GM23338 (cell line): Measurements from ENCODE around the gene TRAK1. TPM values are rescaled to one million over a fixed set of nuclear protein-coding genes. Genes with fewer than 3 reads are reported as not detected.

Source experiments
- ATAC-seq: fragments of 200-7000 bp; cut with Tn5 transposase; 3 replicates; pipeline ENCODE4 v1.9.1; 2020
- DNase-seq: peaks from one replicate; pipeline ENCODE4 v3.0.0-alpha.2; 2015; ENCODE audit warnings: low spot score
- H2AFZ ChIP-seq: fragments of 200-600 bp; sonication (generic); 2 replicates; pipeline ENCODE4 v1.8.0; 2016; ENCODE audit warnings: antibody characterized with exemption, mild to moderate bottlenecking, moderate library complexity
- H3F3A ChIP-seq: fragments of 200-600 bp; sonication (generic); replicated peaks from 2 replicates; pipeline ENCODE4 v1.8.0; 2017; ENCODE audit warnings: antibody characterized with exemption, mixed run types, low read depth
- H3K27ac ChIP-seq: fragments of 200-600 bp; sonication (generic); 2 replicates; pipeline ENCODE4 v1.6.1; 2016; ENCODE audit warnings: low read depth
- H3K27me3 ChIP-seq: fragments of 200-600 bp; sonication (generic); 2 replicates; pipeline ENCODE4 v1.8.0; 2016; ENCODE audit warnings: mild to moderate bottlenecking, mixed run types, moderate library complexity; ENCODE audit not compliant: insufficient read depth
- H3K36me3 ChIP-seq: fragments of 200-600 bp; sonication (generic); 2 replicates; pipeline ENCODE4 v1.8.0; 2016; ENCODE audit warnings: mild to moderate bottlenecking; ENCODE audit not compliant: insufficient read depth
- H3K4me1 ChIP-seq: fragments of 200-600 bp; sonication (generic); 2 replicates; pipeline ENCODE4 v1.8.0; 2016; ENCODE audit warnings: mild to moderate bottlenecking, moderate library complexity; ENCODE audit not compliant: insufficient read depth
- H3K4me2 ChIP-seq: fragments of 200-600 bp; sonication (generic); 2 replicates; pipeline ENCODE4 v1.7.1; 2017; ENCODE audit warnings: mixed run types
- H3K4me3 ChIP-seq: fragments of 200-600 bp; sonication (generic); 2 replicates; pipeline ENCODE4 v1.6.1; 2016; ENCODE audit warnings: mixed run types
- H3K79me2 ChIP-seq: fragments of 200-600 bp; sonication (generic); replicated peaks from 2 replicates; pipeline ENCODE4 v1.8.0; 2017; ENCODE audit warnings: mild to moderate bottlenecking; ENCODE audit not compliant: insufficient read depth
- H3K9me2 ChIP-seq: fragments of 200-600 bp; sonication (generic); 2 replicates; pipeline ENCODE4 v1.8.0; 2017; ENCODE audit not compliant: insufficient read depth
- H4K20me1 ChIP-seq: fragments of 200-600 bp; sonication (generic); replicated peaks from 2 replicates; pipeline ENCODE4 v1.8.0; 2017; ENCODE audit warnings: mild to moderate bottlenecking; ENCODE audit not compliant: insufficient read depth
- H3K27ac Mint-ChIP-seq: 2 replicates; pipeline ENCODE4 v1.8.0; 2020; ENCODE audit warnings: inconsistent platforms, mild to moderate bottlenecking, moderate library complexity, mixed read lengths
- H3K27me3 Mint-ChIP-seq: 3 replicates; pipeline ENCODE4 v1.8.0; 2022; ENCODE audit warnings: low read depth, mild to moderate bottlenecking, moderate library complexity, mixed read lengths, inconsistent platforms; ENCODE audit not compliant: insufficient read depth, poor library complexity
- H3K36me3 Mint-ChIP-seq: 3 replicates; pipeline ENCODE4 v1.8.0; 2021; ENCODE audit warnings: low read depth, mild to moderate bottlenecking, inconsistent platforms, moderate library complexity, mixed read lengths
- H3K4me1 Mint-ChIP-seq: 3 replicates; pipeline ENCODE4 v1.8.0; 2020; ENCODE audit warnings: mild to moderate bottlenecking, inconsistent platforms, mixed read lengths
- H3K4me3 Mint-ChIP-seq: 3 replicates; pipeline ENCODE4 v1.8.0; 2021; ENCODE audit warnings: moderate library complexity, mild to moderate bottlenecking, inconsistent platforms, mixed read lengths
- H3K9me3 Mint-ChIP-seq: 3 replicates; pipeline ENCODE4 v1.8.0; 2020; ENCODE audit warnings: moderate library complexity, mild to moderate bottlenecking, inconsistent platforms, mixed read lengths
- CREB1 ChIP-seq: fragments of 250-450 bp; sonication (Bioruptor Pico); IDR thresholded peaks from 2 replicates; pipeline ENCODE4 v1.5.0; 2020; ENCODE audit warnings: low read depth, mild to moderate bottlenecking, moderate library complexity
- ETS1 ChIP-seq: IDR thresholded peaks from 2 replicates; pipeline ENCODE4 v1.6.1; 2016; ENCODE audit warnings: antibody characterized with exemption
- EZH2 ChIP-seq: fragments of 200-600 bp; sonication (generic); IDR thresholded peaks from one replicate; pipeline ENCODE4 v1.8.0; 2017; ENCODE audit warnings: antibody characterized with exemption, mild to moderate bottlenecking, low read depth; ENCODE audit not compliant: unreplicated experiment
- EZH2phosphoT487 ChIP-seq: fragments of 200-600 bp; sonication (generic); IDR thresholded peaks from one replicate; pipeline ENCODE4 v1.8.1; 2018; ENCODE audit warnings: antibody characterized with exemption; ENCODE audit not compliant: unreplicated experiment
- JUNB ChIP-seq: IDR thresholded peaks from one replicate; pipeline ENCODE4 v1.6.1; 2016; ENCODE audit warnings: antibody characterized with exemption; ENCODE audit not compliant: unreplicated experiment
- NANOG ChIP-seq: IDR thresholded peaks from 2 replicates; pipeline ENCODE4 v1.6.1; 2016; ENCODE audit warnings: antibody characterized with exemption, borderline replicate concordance
- POLR2AphosphoS5 ChIP-seq: IDR thresholded peaks from 2 replicates; pipeline ENCODE4 v1.6.1; 2016; ENCODE audit warnings: antibody characterized with exemption, low read depth
- STAT1 ChIP-seq: IDR thresholded peaks from one replicate; pipeline ENCODE4 v1.6.1; 2016; ENCODE audit warnings: antibody characterized with exemption; ENCODE audit not compliant: unreplicated experiment
- ZNF114 ChIP-seq: fragments of 250-450 bp; sonication (Bioruptor Pico); IDR thresholded peaks from 2 replicates; pipeline ENCODE4 v1.5.0; 2020; ENCODE audit warnings: mild to moderate bottlenecking, moderate library complexity
- ZNF331 ChIP-seq: fragments of 250-450 bp; sonication (Bioruptor Pico); IDR thresholded peaks from 2 replicates; pipeline ENCODE4 v1.5.0; 2020; ENCODE audit warnings: low read depth, mild to moderate bottlenecking, moderate library complexity
- ZNF462 ChIP-seq: fragments of 250-450 bp; sonication (Bioruptor Pico); IDR thresholded peaks from 2 replicates; pipeline ENCODE4 v1.5.0; 2020; ENCODE audit warnings: mild to moderate bottlenecking, moderate library complexity
- polyA plus RNA-seq: library from polyadenylated mRNA; unstranded; fragments of >200 nt; fragmentation: Nextera tagmentation; extraction: Ambion mirVana; gene quantifications from 2 replicates; pipeline ENCODE4 v1.2.1, GENCODE V29; 2016
- total RNA-seq: library from RNA; depleted of rRNA; stranded (reverse); fragments of >200 nt; shearing (Covaris generic); gene quantifications from 2 replicates; pipeline ENCODE4 v1.2.3, GENCODE V29; 2014
- TF ChIP-seq, protein P1 (sequence below), 2 experiments: fragments of 200-600 bp in 1 of 2; sonication (generic) in 1 of 2; conservative IDR thresholded peaks; 2 replicates each; pipeline versions ENCODE4 v1.5.1 to v1.6.1; 2016 to 2017; ENCODE audit warnings: antibody characterized with exemption in 2 of 2, low read depth in 2 of 2, mild to moderate bottlenecking in 2 of 2, moderate library complexity in 1 of 2
- TF ChIP-seq, protein P2 (sequence below): IDR thresholded peaks from one replicate; pipeline ENCODE4 v1.6.1; 2018; ENCODE audit warnings: antibody characterized with exemption; ENCODE audit not compliant: unreplicated experiment

The TRAK1 gene
- total and polyA plus RNA-seq, 2 experiments from 2014 or later: 13.4 to 47.4 TPM

- TF ChIP-seq ZNF462 (CRISPR knock-in tag): no peak
- TF ChIP-seq ZNF331 (CRISPR knock-in tag): no peak
These were observed 119.6 kb downstream of the TRAK1 start (continued) for GRCh38 chr3:42210726-42211125.

GRCh38 chr3:42213417-42213816, 122.3 kb downstream of the TRAK1 start:
- Mint-ChIP-seq H3K27me3 (peaks cover 8% of the 10 kb centered on the region), H3K4me1 (peaks cover 19% of the 10 kb centered on the region), H3K27ac (no peak overlapping the region), H3K4me3 (no peak overlapping the region), H3K36me3 (peaks cover 22% of the 10 kb centered on the region), H3K9me3 (no peaks in the 10 kb centered on the region)
- no peaks in the 10 kb centered on the region for H3K36me3 ChIP-seq
- no peaks in the 10 kb centered on the region for H3F3A ChIP-seq
- peaks cover 4% of the 10 kb centered on the region; the same call in 1 of the 2 replicates for H3K9me2 ChIP-seq
- no peaks in the 10 kb centered on the region for H3K4me1 ChIP-seq
- no peak for DNase-seq
- H3K79me2 ChIP-seq: no peaks in the 10 kb centered on the region
- no peak overlapping the region for H3K4me2 ChIP-seq
- no peaks in the 10 kb centered on the region for H3K27me3 ChIP-seq
- no peak overlapping the region for H3K27ac ChIP-seq
- no peak overlapping the region for H3K4me3 ChIP-seq
- peak; percentile 21; the same call in 2 of the 3 replicates for ATAC-seq
- no peak overlapping the region for H2AFZ ChIP-seq
- H4K20me1 ChIP-seq: 0 out of 2 replicates have a peak, but pooled peaks cover 2% of the 10 kb centered on the region
- no peak for TF ChIP-seq JUNB
- TF ChIP-seq ZNF331 (CRISPR knock-in tag): no peak
- no peak for TF ChIP-seq CREB1
- no peak for TF ChIP-seq NANOG
- TF ChIP-seq, protein P1, sequence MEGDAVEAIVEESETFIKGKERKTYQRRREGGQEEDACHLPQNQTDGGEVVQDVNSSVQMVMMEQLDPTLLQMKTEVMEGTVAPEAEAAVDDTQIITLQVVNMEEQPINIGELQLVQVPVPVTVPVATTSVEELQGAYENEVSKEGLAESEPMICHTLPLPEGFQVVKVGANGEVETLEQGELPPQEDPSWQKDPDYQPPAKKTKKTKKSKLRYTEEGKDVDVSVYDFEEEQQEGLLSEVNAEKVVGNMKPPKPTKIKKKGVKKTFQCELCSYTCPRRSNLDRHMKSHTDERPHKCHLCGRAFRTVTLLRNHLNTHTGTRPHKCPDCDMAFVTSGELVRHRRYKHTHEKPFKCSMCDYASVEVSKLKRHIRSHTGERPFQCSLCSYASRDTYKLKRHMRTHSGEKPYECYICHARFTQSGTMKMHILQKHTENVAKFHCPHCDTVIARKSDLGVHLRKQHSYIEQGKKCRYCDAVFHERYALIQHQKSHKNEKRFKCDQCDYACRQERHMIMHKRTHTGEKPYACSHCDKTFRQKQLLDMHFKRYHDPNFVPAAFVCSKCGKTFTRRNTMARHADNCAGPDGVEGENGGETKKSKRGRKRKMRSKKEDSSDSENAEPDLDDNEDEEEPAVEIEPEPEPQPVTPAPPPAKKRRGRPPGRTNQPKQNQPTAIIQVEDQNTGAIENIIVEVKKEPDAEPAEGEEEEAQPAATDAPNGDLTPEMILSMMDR (conservative IDR thresholded peaks at IDR 0.05; ENCODE audit: low read depth in 2 of 2): no peak
- no peak for TF ChIP-seq POLR2AphosphoS5
- no peak for TF ChIP-seq ETS1
- TF ChIP-seq EZH2: no peak
- no peak for TF ChIP-seq STAT1
- TF ChIP-seq, protein P2, sequence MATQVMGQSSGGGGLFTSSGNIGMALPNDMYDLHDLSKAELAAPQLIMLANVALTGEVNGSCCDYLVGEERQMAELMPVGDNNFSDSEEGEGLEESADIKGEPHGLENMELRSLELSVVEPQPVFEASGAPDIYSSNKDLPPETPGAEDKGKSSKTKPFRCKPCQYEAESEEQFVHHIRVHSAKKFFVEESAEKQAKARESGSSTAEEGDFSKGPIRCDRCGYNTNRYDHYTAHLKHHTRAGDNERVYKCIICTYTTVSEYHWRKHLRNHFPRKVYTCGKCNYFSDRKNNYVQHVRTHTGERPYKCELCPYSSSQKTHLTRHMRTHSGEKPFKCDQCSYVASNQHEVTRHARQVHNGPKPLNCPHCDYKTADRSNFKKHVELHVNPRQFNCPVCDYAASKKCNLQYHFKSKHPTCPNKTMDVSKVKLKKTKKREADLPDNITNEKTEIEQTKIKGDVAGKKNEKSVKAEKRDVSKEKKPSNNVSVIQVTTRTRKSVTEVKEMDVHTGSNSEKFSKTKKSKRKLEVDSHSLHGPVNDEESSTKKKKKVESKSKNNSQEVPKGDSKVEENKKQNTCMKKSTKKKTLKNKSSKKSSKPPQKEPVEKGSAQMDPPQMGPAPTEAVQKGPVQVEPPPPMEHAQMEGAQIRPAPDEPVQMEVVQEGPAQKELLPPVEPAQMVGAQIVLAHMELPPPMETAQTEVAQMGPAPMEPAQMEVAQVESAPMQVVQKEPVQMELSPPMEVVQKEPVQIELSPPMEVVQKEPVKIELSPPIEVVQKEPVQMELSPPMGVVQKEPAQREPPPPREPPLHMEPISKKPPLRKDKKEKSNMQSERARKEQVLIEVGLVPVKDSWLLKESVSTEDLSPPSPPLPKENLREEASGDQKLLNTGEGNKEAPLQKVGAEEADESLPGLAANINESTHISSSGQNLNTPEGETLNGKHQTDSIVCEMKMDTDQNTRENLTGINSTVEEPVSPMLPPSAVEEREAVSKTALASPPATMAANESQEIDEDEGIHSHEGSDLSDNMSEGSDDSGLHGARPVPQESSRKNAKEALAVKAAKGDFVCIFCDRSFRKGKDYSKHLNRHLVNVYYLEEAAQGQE: no peak
- no peak for TF ChIP-seq ZNF114
- no peak for TF ChIP-seq EZH2phosphoT487
